HUES6 (cell line): Measurements from ENCODE around the gene QRSL1.
"Not testable (repeated sequence)": the region's sequence is repeated elsewhere in the genome, so short reads cannot be mapped to it uniquely, and the experiment has no call there.

Experiments
- H3K27ac ChIP-seq: 2 replicates; pipeline ENCODE4 v1.7.0; 2013; ENCODE audit warnings: low read depth, mild to moderate bottlenecking, low read length, inconsistent platforms
- H3K27me3 ChIP-seq: 2 replicates; pipeline ENCODE4 v1.6.1; 2013; ENCODE audit warnings: low read length; ENCODE audit not compliant: control insufficient read depth, insufficient read depth
- H3K36me3 ChIP-seq: 2 replicates; pipeline ENCODE4 v1.6.1; 2013; ENCODE audit warnings: low read length; ENCODE audit not compliant: control insufficient read depth, insufficient read depth
- H3K4me1 ChIP-seq: 2 replicates; pipeline ENCODE4 v1.6.1; 2013; ENCODE audit warnings: low read length; ENCODE audit not compliant: control insufficient read depth, insufficient read depth
- H3K4me3 ChIP-seq: 2 replicates; pipeline ENCODE4 v1.5.1; 2013; ENCODE audit warnings: low read depth, low read length
- H3K9ac ChIP-seq: one replicate; pipeline ENCODE4 v1.6.1; 2013; ENCODE audit warnings: mild to moderate bottlenecking, low read length
- H3K9me3 ChIP-seq: 2 replicates; pipeline ENCODE4 v1.6.1; 2013; ENCODE audit warnings: low read depth, low read length; ENCODE audit not compliant: control insufficient read depth, insufficient read depth

QRSL1 gene

GRCh38 chr6:106629103-106629858, at the start of gene QRSL1, which contains the start of gene RTN4IP1:
TSS of gene QRSL1 (plus strand) at chr6:106629578. CDS start at chr6:106629682, 104 bp downstream.
TSS of gene RTN4IP1 (minus strand) at chr6:106629498. CDS start at chr6:106629021, 477 bp downstream.
- Histone ChIP-seq H3K4me3 (peak within 1 kb of the TSS; percentile 96), H3K9ac (peak within 1 kb of the TSS; percentile 96), H3K27me3 (no peaks in the 10 kb centered on the region), H3K27ac (peak within 1 kb of the TSS; percentile 77), H3K36me3 (no peaks in the 10 kb centered on the region), H3K4me1 (peaks cover 12% of the 10 kb centered on the region), H3K9me3 (no peaks in the 10 kb centered on the region)

- Histone ChIP-seq H3K9ac (no peak overlapping the region), H3K27ac (no peak overlapping the region), H3K4me3 (no peak overlapping the region), H3K4me1 (peaks cover 11% of the 10 kb centered on the region; the same call in 1 of the 2 replicates), H3K36me3 (peaks cover 10% of the 10 kb centered on the region), H3K9me3 (no peaks in the 10 kb centered on the region), H3K27me3 (no peaks in the 10 kb centered on the region)
Observed at GRCh38 chr6:106581468-106581867, 47.9 kb upstream of the QRSL1 start.

GRCh38 chr6:106586815-106587415, 42.5 kb upstream of the QRSL1 start:
- Histone ChIP-seq H3K36me3 (peaks cover 37% of the 10 kb centered on the region), H3K4me3 (no peak overlapping the region), H3K9ac (no peak overlapping the region), H3K4me1 (peaks cover 11% of the 10 kb centered on the region; the same call in 1 of the 2 replicates), H3K9me3 (no peaks in the 10 kb centered on the region), H3K27ac (no peak overlapping the region), H3K27me3 (no peaks in the 10 kb centered on the region)

GRCh38 chr6:106588937-106589336, 40.4 kb upstream of the QRSL1 start:
- not testable (repeated sequence) for H3K9ac ChIP-seq, H3K4me3 ChIP-seq, H3K27me3 ChIP-seq, H3K9me3 ChIP-seq, H3K27ac ChIP-seq
- H3K36me3 ChIP-seq: peaks cover 32% of the 10 kb centered on the region
- H3K4me1 ChIP-seq: peaks cover 11% of the 10 kb centered on the region; the same call in 1 of the 2 replicates

GRCh38 chr6:106591111-106591825, 38.1 kb upstream of the QRSL1 start:
- Histone ChIP-seq H3K4me1 (no peaks in the 10 kb centered on the region), H3K27ac (no peak overlapping the region), H3K27me3 (no peaks in the 10 kb centered on the region), H3K4me3 (no peak overlapping the region), H3K9ac (no peak overlapping the region), H3K9me3 (no peaks in the 10 kb centered on the region), H3K36me3 (peaks cover 28% of the 10 kb centered on the region)

- Histone ChIP-seq H3K27ac (no peak overlapping the region), H3K36me3 (0 out of 2 replicates have a peak, but pooled peaks cover 3% of the 10 kb centered on the region), H3K9me3 (no peaks in the 10 kb centered on the region), H3K4me3 (no peak overlapping the region), H3K4me1 (no peaks in the 10 kb centered on the region), H3K9ac (no peak overlapping the region), H3K27me3 (no peaks in the 10 kb centered on the region)
Observed at GRCh38 chr6:106599440-106599839, 29.9 kb upstream of the QRSL1 start.

- H3K27ac ChIP-seq: no peak overlapping the region
- H3K27me3 ChIP-seq: no peaks in the 10 kb centered on the region
- H3K9ac ChIP-seq: no peak overlapping the region
- H3K9me3 ChIP-seq: no peaks in the 10 kb centered on the region
- 0 out of 2 replicates have a peak, but pooled peaks cover 3% of the 10 kb centered on the region for H3K36me3 ChIP-seq
- H3K4me3 ChIP-seq: no peak overlapping the region
- H3K4me1 ChIP-seq: no peaks in the 10 kb centered on the region
Observed at GRCh38 chr6:106600329-106600728, 29.0 kb upstream of the QRSL1 start.

- Histone ChIP-seq H3K36me3 (no peaks in the 10 kb centered on the region), H3K9me3 (peaks cover 3% of the 10 kb centered on the region; the same call in 1 of the 2 replicates), H3K27ac (no peak overlapping the region), H3K4me3 (no peak overlapping the region), H3K9ac (no peak overlapping the region), H3K27me3 (no peaks in the 10 kb centered on the region), H3K4me1 (peaks cover 7% of the 10 kb centered on the region)
Observed at GRCh38 chr6:106608080-106608668, 21.2 kb upstream of the QRSL1 start.

GRCh38 chr6:106609699-106610098, 19.7 kb upstream of the QRSL1 start:
- H3K4me1 ChIP-seq: peaks cover 22% of the 10 kb centered on the region
- H3K36me3 ChIP-seq: no peaks in the 10 kb centered on the region
- no peak overlapping the region for H3K9ac ChIP-seq
- no peaks in the 10 kb centered on the region for H3K27me3 ChIP-seq
- H3K27ac ChIP-seq: no peak overlapping the region
- H3K9me3 ChIP-seq: peaks cover 3% of the 10 kb centered on the region; the same call in 1 of the 2 replicates
- H3K4me3 ChIP-seq: no peak overlapping the region

- Histone ChIP-seq H3K9me3 (peaks cover 2% of the 10 kb centered on the region; the same call in 1 of the 2 replicates), H3K36me3 (no peaks in the 10 kb centered on the region), H3K27me3 (no peaks in the 10 kb centered on the region), H3K4me3 (no peak overlapping the region), H3K27ac (no peak overlapping the region), H3K4me1 (peaks cover 30% of the 10 kb centered on the region), H3K9ac (no peak overlapping the region)
Observed at GRCh38 chr6:106611030-106611429, 18.3 kb upstream of the QRSL1 start.
